OCI-LY1 (cell line): ENCODE results near the gene PTCD3.

ENCODE experiments used
- EZH2 ChIP-seq: fragments of 200-600 bp; sonication (generic), shearing (Covaris generic); IDR thresholded peaks from 2 replicates; pipeline ENCODE4 v1.8.0; 2017; ENCODE audit warnings: borderline replicate concordance, mixed run types, mild to moderate bottlenecking, antibody characterized with exemption, low read length, moderate library complexity, mixed read lengths
- TF ChIP-seq, protein P1 (sequence below): fragments of 200-600 bp; sonication (generic), shearing (Covaris generic); IDR thresholded peaks from 2 replicates; pipeline ENCODE4 v1.5.1; 2017; ENCODE audit warnings: mild to moderate bottlenecking, antibody characterized with exemption, low read length, moderate library complexity, mixed read lengths

DNA sequence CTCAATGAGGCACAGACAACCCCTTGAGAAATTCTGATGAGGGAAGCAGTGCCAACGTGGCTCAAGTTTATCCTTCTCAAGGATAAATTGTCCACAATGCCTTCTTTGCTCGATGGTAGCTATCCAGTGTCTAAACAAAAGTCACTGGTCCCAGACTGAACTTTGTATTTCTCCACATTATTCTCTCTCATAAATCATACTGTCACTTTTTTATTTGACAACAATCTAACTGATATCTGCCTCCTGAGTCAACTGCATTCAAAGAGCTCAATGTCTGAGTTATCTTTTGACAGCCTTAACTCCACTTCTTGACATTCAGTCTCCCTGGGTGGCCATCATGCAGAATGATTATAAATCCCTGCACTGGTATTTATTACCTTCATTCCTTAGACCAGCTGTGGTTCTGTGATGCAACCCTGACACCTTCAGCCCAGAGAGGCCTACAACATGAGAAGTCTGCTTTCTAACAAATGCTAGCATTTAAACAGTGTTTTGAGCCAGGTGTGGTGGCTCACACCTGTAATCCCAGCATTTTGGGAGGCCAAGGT is 51.0 kb downstream of the PTCD3 start:
- TF ChIP-seq, protein P1, sequence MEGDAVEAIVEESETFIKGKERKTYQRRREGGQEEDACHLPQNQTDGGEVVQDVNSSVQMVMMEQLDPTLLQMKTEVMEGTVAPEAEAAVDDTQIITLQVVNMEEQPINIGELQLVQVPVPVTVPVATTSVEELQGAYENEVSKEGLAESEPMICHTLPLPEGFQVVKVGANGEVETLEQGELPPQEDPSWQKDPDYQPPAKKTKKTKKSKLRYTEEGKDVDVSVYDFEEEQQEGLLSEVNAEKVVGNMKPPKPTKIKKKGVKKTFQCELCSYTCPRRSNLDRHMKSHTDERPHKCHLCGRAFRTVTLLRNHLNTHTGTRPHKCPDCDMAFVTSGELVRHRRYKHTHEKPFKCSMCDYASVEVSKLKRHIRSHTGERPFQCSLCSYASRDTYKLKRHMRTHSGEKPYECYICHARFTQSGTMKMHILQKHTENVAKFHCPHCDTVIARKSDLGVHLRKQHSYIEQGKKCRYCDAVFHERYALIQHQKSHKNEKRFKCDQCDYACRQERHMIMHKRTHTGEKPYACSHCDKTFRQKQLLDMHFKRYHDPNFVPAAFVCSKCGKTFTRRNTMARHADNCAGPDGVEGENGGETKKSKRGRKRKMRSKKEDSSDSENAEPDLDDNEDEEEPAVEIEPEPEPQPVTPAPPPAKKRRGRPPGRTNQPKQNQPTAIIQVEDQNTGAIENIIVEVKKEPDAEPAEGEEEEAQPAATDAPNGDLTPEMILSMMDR, result no peak
- no peak for TF ChIP-seq EZH2
